ENCODE results near the gene TJP1.

TJP1 gene

DNA sequence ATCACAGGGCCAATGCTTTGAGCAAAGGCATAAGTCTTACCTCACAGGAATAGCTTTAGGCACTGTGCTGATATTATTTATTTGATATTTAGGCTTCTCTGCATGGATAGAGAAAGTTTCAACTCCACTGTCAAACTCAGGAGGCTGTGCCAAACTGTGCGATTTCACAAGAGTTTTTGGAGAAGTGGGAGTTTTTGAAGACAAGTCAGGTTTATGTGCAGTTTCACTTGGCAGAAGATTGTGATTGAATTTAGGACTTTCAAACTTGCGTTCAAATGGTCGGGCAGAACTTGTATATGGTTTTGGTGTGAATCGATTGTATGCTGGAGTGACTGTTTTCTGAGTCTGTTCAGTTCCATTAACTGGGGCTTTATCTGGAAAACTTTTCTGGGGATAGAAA, 113.7 kb downstream of the TJP1 start:
- Histone ChIP-seq H3K4me1 (ENCODE audit: insufficient read depth, low read length) (no peaks in the 10 kb centered on the region), H3K36me3 (ENCODE audit: insufficient read depth, low read length) (no peaks in the 10 kb centered on the region), H3K4me3 (ENCODE audit: low read depth in 1 of 2, low read length in 2 of 2) (no peak overlapping the region), H3K9me3 (ENCODE audit: insufficient read depth, low read length, severe bottlenecking) (no peaks in the 10 kb centered on the region), H2AFZ (ENCODE audit: low read depth, low read length) (no peak overlapping the region), H3K4me2 (ENCODE audit: insufficient read depth, low read length) (no peak overlapping the region), H3K9ac (ENCODE audit: low read depth, low read length) (no peak overlapping the region), H4K20me1 (ENCODE audit: insufficient read depth, low read length) (no peaks in the 10 kb centered on the region), H3K27me3 (ENCODE audit: insufficient read depth, low read length, poor library complexity) (no peaks in the 10 kb centered on the region), H3K27ac (ENCODE audit: low read length) (no peak overlapping the region), H3K79me2 (ENCODE audit: insufficient read depth, low read length) (no peaks in the 10 kb centered on the region)
- ATAC-seq (ENCODE audit: insufficient read depth, low read depth) (no peak), DNase-seq (no peak)
- TF ChIP-seq, protein P1, sequence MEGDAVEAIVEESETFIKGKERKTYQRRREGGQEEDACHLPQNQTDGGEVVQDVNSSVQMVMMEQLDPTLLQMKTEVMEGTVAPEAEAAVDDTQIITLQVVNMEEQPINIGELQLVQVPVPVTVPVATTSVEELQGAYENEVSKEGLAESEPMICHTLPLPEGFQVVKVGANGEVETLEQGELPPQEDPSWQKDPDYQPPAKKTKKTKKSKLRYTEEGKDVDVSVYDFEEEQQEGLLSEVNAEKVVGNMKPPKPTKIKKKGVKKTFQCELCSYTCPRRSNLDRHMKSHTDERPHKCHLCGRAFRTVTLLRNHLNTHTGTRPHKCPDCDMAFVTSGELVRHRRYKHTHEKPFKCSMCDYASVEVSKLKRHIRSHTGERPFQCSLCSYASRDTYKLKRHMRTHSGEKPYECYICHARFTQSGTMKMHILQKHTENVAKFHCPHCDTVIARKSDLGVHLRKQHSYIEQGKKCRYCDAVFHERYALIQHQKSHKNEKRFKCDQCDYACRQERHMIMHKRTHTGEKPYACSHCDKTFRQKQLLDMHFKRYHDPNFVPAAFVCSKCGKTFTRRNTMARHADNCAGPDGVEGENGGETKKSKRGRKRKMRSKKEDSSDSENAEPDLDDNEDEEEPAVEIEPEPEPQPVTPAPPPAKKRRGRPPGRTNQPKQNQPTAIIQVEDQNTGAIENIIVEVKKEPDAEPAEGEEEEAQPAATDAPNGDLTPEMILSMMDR (IDR thresholded peaks at IDR 0.05; ENCODE audit: borderline replicate concordance, extremely low read depth, low read length, poor library complexity, severe bottlenecking) = no peak
- TF ChIP-seq EZH2 (IDR thresholded peaks at IDR 0.05; ENCODE audit: borderline replicate concordance, low read depth, low read length, severe bottlenecking) = no peak

DNA sequence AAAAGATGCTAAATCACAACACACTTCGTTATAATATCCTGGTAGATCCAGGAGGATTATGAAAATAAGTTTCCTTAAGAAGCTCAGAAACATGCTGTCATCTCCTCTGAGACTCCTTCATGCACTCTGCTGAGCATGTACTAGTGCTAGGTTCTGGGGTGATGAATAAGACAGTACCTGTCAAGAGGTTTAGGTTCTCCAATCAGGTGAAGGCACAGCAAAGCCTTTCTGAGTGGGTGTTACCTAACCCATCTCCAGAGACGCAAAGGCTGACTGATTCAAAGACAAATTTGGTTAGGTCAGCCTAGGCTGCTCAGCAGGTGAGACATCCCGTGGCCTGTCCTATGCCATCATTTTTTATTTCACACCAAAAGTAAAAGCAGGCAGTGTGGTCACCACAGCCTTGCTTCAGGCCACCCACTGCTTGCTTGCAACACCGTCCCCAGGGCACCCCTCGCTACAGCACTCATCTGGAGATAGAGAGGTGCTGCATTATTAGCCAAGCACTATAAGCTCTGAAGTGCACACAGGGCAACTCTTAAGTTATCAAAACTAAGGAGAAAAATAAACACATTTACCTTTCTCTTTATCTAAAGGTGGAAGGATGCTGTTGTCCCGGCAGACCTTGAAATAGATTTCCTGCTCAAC, 117.2 kb downstream of the TJP1 start:
- no peak overlapping the region for H3K9ac ChIP-seq (ENCODE audit: low read depth, low read length)
- no peak overlapping the region for H3K27ac ChIP-seq (ENCODE audit: low read length)
- no peaks in the 10 kb centered on the region for H4K20me1 ChIP-seq (ENCODE audit: insufficient read depth, low read length)
- H3K4me3 ChIP-seq (ENCODE audit: low read depth in 1 of 2, low read length in 2 of 2) = no peak overlapping the region
- no peaks in the 10 kb centered on the region for H3K79me2 ChIP-seq (ENCODE audit: insufficient read depth, low read length)
- no peaks in the 10 kb centered on the region for H3K36me3 ChIP-seq (ENCODE audit: insufficient read depth, low read length)
- TF ChIP-seq EZH2 (IDR thresholded peaks at IDR 0.05; ENCODE audit: borderline replicate concordance, low read depth, low read length, severe bottlenecking) = no peak
- no peak for ATAC-seq (ENCODE audit: insufficient read depth, low read depth)
- H3K9me3 ChIP-seq (ENCODE audit: insufficient read depth, low read length, severe bottlenecking) = no peaks in the 10 kb centered on the region
- no peaks in the 10 kb centered on the region for H3K27me3 ChIP-seq (ENCODE audit: insufficient read depth, low read length, poor library complexity)
- DNase-seq = no peak
- no peak overlapping the region for H3K4me2 ChIP-seq (ENCODE audit: insufficient read depth, low read length)
- no peak overlapping the region for H2AFZ ChIP-seq (ENCODE audit: low read depth, low read length)
- H3K4me1 ChIP-seq (ENCODE audit: insufficient read depth, low read length) = no peaks in the 10 kb centered on the region

DNA sequence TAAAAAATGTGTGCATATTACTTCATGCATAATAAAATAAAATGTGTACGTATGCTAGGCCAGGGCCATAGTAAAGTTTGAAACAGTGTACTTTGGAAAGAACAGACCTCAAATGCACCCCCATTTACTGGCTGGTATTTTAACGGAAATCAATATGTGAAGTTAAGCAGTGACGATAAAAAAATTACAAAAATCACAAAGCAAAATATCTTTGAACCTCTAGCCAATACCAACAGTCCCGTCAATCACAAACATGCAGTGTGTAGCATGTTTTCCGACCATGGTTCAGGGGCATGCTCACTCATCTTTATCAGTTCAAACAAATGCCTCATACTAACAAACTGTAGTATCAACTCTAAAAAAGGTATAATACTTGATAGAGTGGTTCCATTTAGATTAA, 121.1 kb downstream of the TJP1 start:
- no peak for ATAC-seq (ENCODE audit: insufficient read depth, low read depth)
- Histone ChIP-seq H3K36me3 (ENCODE audit: insufficient read depth, low read length) (no peaks in the 10 kb centered on the region), H2AFZ (ENCODE audit: low read depth, low read length) (no peak overlapping the region), H3K4me3 (ENCODE audit: low read depth in 1 of 2, low read length in 2 of 2) (no peak overlapping the region), H3K9ac (ENCODE audit: low read depth, low read length) (no peak overlapping the region), H3K4me2 (ENCODE audit: insufficient read depth, low read length) (no peak overlapping the region), H3K9me3 (ENCODE audit: insufficient read depth, low read length, severe bottlenecking) (no peaks in the 10 kb centered on the region), H3K27ac (ENCODE audit: low read length) (no peak overlapping the region), H3K4me1 (ENCODE audit: insufficient read depth, low read length) (no peaks in the 10 kb centered on the region), H3K79me2 (ENCODE audit: insufficient read depth, low read length) (no peaks in the 10 kb centered on the region), H4K20me1 (ENCODE audit: insufficient read depth, low read length) (no peaks in the 10 kb centered on the region), H3K27me3 (ENCODE audit: insufficient read depth, low read length, poor library complexity) (no peaks in the 10 kb centered on the region)
- TF ChIP-seq EZH2 (IDR thresholded peaks at IDR 0.05; ENCODE audit: borderline replicate concordance, low read depth, low read length, severe bottlenecking) = no peak
- TF ChIP-seq, protein P1 (IDR thresholded peaks at IDR 0.05; ENCODE audit: borderline replicate concordance, extremely low read depth, low read length, poor library complexity, severe bottlenecking) = no peak
- no peak for DNase-seq

DNA sequence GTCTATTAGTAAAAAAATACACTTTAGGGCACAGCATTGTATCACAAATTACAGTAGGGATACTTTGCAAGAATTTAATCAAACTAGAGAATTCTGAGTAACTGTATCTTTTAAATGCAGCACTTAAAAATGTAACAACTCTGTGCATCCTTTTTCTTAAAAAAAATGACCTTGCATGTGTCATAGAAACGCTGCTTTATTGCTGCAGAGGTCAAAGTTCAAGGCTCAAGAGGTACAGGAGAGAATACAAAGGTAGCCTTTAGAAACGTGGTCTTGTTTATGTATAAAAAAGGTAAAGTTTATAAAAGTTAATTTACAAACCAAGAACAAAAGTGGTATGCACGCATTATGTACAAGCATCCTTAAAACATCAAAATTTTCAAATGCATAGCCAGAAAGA, 122.0 kb downstream of the TJP1 start:
- H3K79me2 ChIP-seq (ENCODE audit: insufficient read depth, low read length) = no peaks in the 10 kb centered on the region
- H2AFZ ChIP-seq (ENCODE audit: low read depth, low read length) = no peak overlapping the region
- no peaks in the 10 kb centered on the region for H3K4me1 ChIP-seq (ENCODE audit: insufficient read depth, low read length)
- no peaks in the 10 kb centered on the region for H3K27me3 ChIP-seq (ENCODE audit: insufficient read depth, low read length, poor library complexity)
- no peak for DNase-seq
- no peak for TF ChIP-seq EZH2 (IDR thresholded peaks at IDR 0.05; ENCODE audit: borderline replicate concordance, low read depth, low read length, severe bottlenecking)
- TF ChIP-seq, protein P1 (IDR thresholded peaks at IDR 0.05; ENCODE audit: borderline replicate concordance, extremely low read depth, low read length, poor library complexity, severe bottlenecking) = no peak
- no peaks in the 10 kb centered on the region for H4K20me1 ChIP-seq (ENCODE audit: insufficient read depth, low read length)
- H3K4me3 ChIP-seq (ENCODE audit: low read depth in 1 of 2, low read length in 2 of 2) = no peak overlapping the region
- no peaks in the 10 kb centered on the region for H3K36me3 ChIP-seq (ENCODE audit: insufficient read depth, low read length)
- no peak for ATAC-seq (ENCODE audit: insufficient read depth, low read depth)
- no peak overlapping the region for H3K9ac ChIP-seq (ENCODE audit: low read depth, low read length)
- H3K9me3 ChIP-seq (ENCODE audit: insufficient read depth, low read length, severe bottlenecking) = no peaks in the 10 kb centered on the region
- no peak overlapping the region for H3K27ac ChIP-seq (ENCODE audit: low read length)
- no peak overlapping the region for H3K4me2 ChIP-seq (ENCODE audit: insufficient read depth, low read length)

All from DND-41 (cell line).